HepG2 (cell line): ENCODE data around the gene PTH1R. TPM values are rescaled to one million over a fixed set of nuclear protein-coding genes. Genes with fewer than 3 reads are reported as not detected.

Experiments
- HHEX ChIP-seq: IDR thresholded peaks from 2 replicates; pipeline ENCODE4 v1.6.1; 2016; ENCODE audit warnings: control low read depth
- MED8 ChIP-seq: sonication (generic); formaldehyde crosslinking; IDR thresholded peaks from 2 replicates; pipeline ENCODE4 v1.8.1; 2023; ENCODE audit warnings: mild to moderate bottlenecking, missing genetic modification reagents; ENCODE audit not compliant: insufficient replicate concordance
- NR3C1 ChIP-seq: sonication (generic); formaldehyde crosslinking; IDR thresholded peaks from 2 replicates; pipeline ENCODE4 v1.4.0; 2020; ENCODE audit warnings: missing genetic modification reagents
- PAXIP1 ChIP-seq: sonication (generic); formaldehyde crosslinking; conservative IDR thresholded peaks from 2 replicates; pipeline ENCODE4 v1.4.0; 2020; ENCODE audit warnings: mild to moderate bottlenecking, missing genetic modification reagents, moderate library complexity
- RARA ChIP-seq: IDR thresholded peaks from 2 replicates; pipeline ENCODE4 v1.6.1; 2016; ENCODE audit warnings: missing genetic modification reagents, missing compliant biosample characterization
- RFXAP ChIP-seq: sonication (generic); formaldehyde crosslinking; IDR thresholded peaks from 2 replicates; pipeline ENCODE4 v1.4.0; 2020; ENCODE audit warnings: missing genetic modification reagents, borderline replicate concordance
- SAFB2 ChIP-seq: sonication (generic); formaldehyde crosslinking; IDR thresholded peaks from 2 replicates; pipeline ENCODE4 v1.5.1; 2020; ENCODE audit warnings: missing genetic modification reagents, low read depth, mild to moderate bottlenecking, borderline replicate concordance
- U2AF2 ChIP-seq: fragments of 200-400 bp; formaldehyde crosslinking; IDR thresholded peaks from 2 replicates; pipeline ENCODE4 v1.6.1; 2017; ENCODE audit warnings: low read depth, mild to moderate bottlenecking, low read length
- ZBTB33 ChIP-seq: sonication (generic); formaldehyde crosslinking; IDR thresholded peaks from 2 replicates; pipeline ENCODE4 v1.4.0; 2020; ENCODE audit warnings: missing genetic modification reagents
- ZNF142 ChIP-seq: sonication (generic); formaldehyde crosslinking; IDR thresholded peaks from 2 replicates; pipeline ENCODE4 v1.4.0; 2020; ENCODE audit warnings: missing genetic modification reagents
- ZNF569 ChIP-seq: sonication (generic); formaldehyde crosslinking; IDR thresholded peaks from 2 replicates; pipeline ENCODE4 v1.5.0; 2020; ENCODE audit warnings: mild to moderate bottlenecking, missing genetic modification reagents, moderate library complexity, borderline replicate concordance
- ZNF687 ChIP-seq: sonication (generic); formaldehyde crosslinking; IDR thresholded peaks from 2 replicates; pipeline ENCODE4 v1.5.1; 2020; ENCODE audit warnings: mild to moderate bottlenecking, missing genetic modification reagents, moderate library complexity
- polyA plus RNA-seq, 8 experiments: library from polyadenylated mRNA; depleted of rRNA in 3 of 8; stranded (reverse) in 7 of 8; unstranded in 1 of 8; fragments of >200 nt; fragmentation: Illumina TruSeq in 4 of 8; extraction: Trizol in 4 of 8; gene quantifications; 2 replicates each; pipeline versions ENCODE4 v1.2.1 to v1.2.3, GENCODE V29; 2011 to 2016; ENCODE audit warnings: low read depth in 4 of 8, missing spikeins in 1 of 8, mixed read lengths in 1 of 8; ENCODE audit not compliant: insufficient read depth in 1 of 8
- total RNA-seq, 5 experiments: library from RNA; depleted of rRNA; stranded (reverse); fragments of >200 nt; fragmentation: Illumina TruSeq; extraction: Trizol; gene quantifications; 2 replicates each; pipeline ENCODE4 v1.2.3, GENCODE V29; 2016; ENCODE audit warnings: low read depth in 1 of 5

PTH1R gene
- total and polyA plus RNA-seq, 2 of the 13 experiments (the other 11 are each of a cell fraction or from before 2014, with no cell fraction given) = not detected

- TF ChIP-seq ZNF687 (peak; percentile 55), ZNF142 (CRISPR knock-in tag) (no peak), RFXAP (CRISPR knock-in tag) (0 out of 2 replicates have a peak, but pooled peaks have one; percentile 35), PAXIP1 (CRISPR knock-in tag) (peak; percentile 32), U2AF2 (no peak), ZNF569 (CRISPR knock-in tag) (no peak), SAFB2 (CRISPR knock-in tag) (no peak), MED8 (CRISPR knock-in tag) (no peak), HHEX (CRISPR knock-in tag) (no peak), NR3C1 (CRISPR knock-in tag) (no peak), RARA (CRISPR knock-in tag) (peak; percentile 71), ZBTB33 (CRISPR knock-in tag) (peak; percentile 69; the same call in 1 of the 2 replicates)
Observed at GRCh38 chr3:46931631-46932331, 54.3 kb downstream of the PTH1R start (continued).
